22Rv1 (cell line): Measurements from ENCODE around the gene TFAP2A.

Experiments
- ZFX ChIP-seq: fragments of 450-650 bp; IDR thresholded peaks from 2 replicates; pipeline ENCODE4 v1.6.1; 2017; ENCODE audit warnings: antibody characterized with exemption, borderline replicate concordance
- TF ChIP-seq, protein P1 (sequence below): fragments of 450-650 bp; IDR thresholded peaks from 2 replicates; pipeline ENCODE4 v1.5.1; 2017; ENCODE audit warnings: mild to moderate bottlenecking

DNA sequence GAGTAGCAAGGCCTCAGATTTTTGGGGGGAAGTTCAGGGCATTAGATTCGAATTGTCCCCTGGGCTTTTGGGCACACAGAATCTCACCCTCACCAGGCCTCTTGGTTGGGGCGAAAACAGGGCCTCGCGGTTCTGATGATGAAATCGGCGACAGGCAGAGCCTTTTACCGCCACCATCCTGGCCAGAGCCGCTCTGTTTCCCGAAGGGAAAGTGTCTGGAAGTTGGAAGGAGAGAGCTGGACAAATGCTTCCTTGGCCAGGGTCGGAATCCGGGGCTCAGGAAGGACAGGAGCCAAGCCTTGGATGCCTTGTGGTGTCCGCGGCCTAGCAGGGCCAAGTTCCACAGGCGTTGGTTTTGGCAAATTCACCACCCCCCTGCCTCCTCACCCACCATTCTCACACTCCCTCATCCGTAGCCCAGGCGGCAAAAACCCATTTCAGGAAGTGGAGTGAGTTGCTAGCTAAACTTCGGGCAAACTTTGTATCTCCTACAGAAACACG lies 3.5 kb upstream of the TFAP2A start:
- TF ChIP-seq, protein P1, sequence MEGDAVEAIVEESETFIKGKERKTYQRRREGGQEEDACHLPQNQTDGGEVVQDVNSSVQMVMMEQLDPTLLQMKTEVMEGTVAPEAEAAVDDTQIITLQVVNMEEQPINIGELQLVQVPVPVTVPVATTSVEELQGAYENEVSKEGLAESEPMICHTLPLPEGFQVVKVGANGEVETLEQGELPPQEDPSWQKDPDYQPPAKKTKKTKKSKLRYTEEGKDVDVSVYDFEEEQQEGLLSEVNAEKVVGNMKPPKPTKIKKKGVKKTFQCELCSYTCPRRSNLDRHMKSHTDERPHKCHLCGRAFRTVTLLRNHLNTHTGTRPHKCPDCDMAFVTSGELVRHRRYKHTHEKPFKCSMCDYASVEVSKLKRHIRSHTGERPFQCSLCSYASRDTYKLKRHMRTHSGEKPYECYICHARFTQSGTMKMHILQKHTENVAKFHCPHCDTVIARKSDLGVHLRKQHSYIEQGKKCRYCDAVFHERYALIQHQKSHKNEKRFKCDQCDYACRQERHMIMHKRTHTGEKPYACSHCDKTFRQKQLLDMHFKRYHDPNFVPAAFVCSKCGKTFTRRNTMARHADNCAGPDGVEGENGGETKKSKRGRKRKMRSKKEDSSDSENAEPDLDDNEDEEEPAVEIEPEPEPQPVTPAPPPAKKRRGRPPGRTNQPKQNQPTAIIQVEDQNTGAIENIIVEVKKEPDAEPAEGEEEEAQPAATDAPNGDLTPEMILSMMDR, result no peak
- no peak for TF ChIP-seq ZFX
